Activated CD8-positive, alpha-beta memory T cell treated with anti-CD3 and anti-CD28 coated beads, Interleukin-2, amount 50 U/mL, for 4 hours (primary cell): ENCODE data around the gene MYZAP.

Source experiments
- DNase-seq: peaks from one replicate; pipeline ENCODE4 v3.0.0-alpha.2; 2020

Gene MYZAP

DNA sequence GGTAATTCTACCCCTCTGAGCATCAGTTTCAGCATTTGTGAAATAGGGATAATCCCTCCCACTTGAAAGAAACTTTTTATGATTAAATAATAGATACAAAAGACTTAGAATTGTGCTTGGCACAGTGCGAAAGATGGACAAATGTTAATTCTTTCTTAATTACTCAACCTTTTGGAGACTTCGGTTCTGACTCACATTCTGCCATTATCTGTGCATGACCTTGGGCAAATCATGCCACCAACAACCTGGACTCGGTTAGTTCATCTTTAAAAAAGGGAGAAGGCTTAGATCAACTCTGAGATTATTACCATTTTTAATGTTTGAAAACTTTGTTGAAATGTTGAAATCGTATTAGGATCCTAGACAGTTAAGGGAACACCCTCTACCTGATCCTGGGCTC, 74.2 kb downstream of the MYZAP start:
- no peak for DNase-seq

DNA sequence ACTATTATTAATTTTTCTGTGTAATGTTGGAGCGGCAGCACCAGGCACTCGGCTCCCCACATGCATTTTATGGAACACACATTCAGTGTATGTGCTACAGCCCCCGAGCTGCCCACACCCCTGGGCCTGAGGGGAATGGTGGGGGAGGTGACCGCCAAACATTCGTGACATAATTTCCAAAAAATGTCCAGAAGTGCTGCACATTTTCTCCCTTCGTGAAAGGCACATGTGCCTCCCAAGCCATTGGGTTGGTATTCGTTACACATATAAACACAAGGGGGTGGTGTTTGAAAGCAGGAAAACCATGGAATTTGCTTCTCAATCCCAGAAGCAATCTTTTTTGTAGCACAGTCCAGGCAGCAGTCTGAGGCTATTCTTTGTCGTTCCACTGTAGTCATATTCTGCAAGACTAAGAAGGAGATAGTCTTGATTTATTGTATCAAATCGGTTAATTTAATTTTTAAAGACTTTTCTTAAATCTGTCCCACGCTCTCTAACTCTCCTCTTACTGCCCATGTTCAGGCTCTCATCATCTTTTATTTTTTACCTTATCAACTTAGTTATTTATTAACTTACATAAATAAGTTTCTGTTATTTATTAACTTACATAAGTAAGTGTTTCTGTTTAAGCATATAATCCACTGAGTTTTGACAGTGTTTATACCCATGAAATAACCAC, 75.6 kb downstream of the MYZAP start:
- DNase-seq, result no peak

DNA sequence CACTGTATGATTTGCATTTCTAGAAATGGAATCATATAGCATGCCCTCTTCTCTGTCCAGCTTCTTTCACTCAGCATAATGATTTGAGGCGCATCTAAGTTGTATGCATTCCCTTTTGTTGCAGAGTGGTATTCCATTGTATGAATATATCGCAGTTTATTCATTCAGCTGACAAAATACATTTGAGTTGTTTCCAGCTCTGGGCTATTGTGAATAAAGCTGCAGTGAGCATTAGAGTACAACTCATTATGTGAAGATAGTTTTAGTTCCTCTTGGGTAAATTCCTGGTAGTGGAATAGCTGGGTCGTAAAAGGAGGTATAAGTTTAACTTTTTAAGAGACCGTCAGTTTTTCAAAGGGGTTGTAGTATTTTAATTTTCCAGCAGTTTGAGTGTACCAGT, 76.3 kb downstream of the MYZAP start:
- no peak for DNase-seq

DNA sequence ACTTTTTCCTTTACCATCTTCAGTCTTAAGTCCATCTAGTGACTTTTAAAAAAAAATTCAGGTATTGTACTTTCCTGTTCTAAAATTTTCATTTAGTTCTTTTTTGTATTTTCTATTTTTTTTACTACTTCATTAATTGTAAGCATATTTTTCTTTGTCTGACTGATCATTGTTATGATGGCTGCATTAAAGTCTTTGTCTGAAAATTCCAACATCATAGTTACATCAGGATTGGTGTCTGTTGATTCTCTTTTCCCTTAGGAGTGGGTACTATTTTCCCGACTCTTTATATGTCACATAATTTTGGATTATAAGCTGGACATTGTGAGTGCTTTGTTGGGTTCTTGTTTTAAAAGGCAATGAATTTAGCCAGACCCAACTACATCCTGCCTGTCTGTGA, 79.9 kb downstream of the MYZAP start:
- no peak for DNase-seq

DNA sequence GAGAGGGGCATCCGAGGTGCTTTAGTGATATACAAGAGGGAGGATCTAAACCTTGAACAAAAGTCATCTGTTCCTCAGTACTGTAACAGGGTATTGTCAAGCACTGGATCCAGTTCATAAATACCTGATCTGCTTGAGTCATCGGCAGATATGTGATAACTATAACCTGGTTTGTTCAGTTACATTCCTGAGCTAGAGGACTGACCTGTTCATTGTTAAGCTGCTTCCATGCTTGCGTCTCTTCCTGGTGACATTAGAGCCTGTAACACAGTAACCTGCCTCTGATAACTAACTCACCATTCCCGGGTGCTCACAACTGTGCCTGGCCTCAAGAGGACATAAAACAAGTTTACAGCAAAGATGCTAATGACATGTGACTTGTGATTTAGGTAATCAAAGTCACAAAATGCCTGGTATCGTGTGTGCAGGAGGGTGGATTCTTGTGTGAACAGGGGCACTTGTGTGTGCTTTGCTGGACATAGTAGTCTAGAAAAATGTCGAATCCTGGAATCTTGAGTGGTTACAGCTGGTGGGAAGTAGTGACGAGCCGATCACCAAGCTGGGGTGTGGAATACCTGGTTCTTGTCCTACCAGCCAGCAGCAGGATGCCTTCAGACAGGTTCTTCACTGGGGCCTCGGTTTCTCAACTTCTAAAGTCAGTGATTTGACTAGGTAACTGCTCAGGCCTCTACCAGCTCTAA, 83.9 kb downstream of the MYZAP start:
- no peak for DNase-seq

DNA sequence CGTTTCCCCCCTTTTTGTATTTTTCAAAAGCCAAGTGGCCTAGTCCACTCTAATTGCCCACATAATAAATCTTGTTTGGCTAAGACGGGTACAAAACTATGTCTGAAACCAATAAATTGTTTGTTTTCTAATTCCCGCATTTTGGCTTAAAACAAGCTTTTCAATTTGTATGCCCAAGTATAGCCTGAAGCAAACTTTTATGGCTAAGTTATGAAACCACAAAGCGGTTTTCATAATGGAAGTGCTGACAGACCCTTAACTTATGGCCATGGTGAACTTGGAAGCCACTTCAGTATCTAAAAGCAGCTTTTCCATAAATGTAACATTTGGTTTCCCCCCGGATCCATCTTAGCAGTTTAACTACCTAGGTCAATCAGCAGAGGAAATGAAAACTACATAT, 84.9 kb downstream of the MYZAP start:
- DNase-seq, result no peak

DNA sequence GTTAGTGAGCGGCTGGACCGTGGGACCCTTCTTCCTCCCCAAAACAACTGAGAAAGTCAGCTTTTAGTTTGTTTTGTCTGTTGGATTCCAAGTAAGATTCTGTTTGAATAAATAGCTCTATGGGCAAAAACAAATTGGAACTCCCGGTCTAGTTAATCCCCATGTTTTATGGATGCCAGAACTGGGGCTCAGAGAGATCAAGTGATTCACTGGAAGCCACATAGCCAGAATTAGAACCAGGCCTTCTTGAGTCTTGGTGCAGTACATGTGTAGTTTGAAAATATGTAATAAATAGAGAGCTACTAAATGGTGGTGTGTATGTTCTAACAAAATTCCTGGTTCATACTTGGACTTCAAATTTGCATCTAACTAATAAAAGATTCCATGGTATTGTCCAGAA, 85.5 kb downstream of the MYZAP start:
- no peak for DNase-seq

DNA sequence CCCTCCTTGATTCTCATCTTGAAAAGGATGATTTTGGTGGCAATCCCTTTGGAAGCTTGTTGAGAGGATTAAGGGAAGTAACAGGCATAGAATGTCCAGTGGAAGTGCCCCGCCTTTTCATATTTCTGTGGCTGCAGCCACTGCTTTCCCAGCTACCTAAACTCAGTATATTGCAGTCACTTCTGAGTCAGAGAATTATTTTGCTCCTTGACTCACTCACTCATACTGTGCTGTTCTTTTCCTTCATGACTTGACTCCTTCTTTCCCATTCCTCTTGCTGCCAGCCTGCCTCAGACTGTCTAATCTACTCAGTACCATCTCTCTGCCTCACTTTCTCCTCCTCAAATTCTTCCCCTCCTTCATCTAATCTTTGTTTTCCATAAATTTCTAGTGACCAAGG, 88.3 kb downstream of the MYZAP start:
- no peak for DNase-seq

DNA sequence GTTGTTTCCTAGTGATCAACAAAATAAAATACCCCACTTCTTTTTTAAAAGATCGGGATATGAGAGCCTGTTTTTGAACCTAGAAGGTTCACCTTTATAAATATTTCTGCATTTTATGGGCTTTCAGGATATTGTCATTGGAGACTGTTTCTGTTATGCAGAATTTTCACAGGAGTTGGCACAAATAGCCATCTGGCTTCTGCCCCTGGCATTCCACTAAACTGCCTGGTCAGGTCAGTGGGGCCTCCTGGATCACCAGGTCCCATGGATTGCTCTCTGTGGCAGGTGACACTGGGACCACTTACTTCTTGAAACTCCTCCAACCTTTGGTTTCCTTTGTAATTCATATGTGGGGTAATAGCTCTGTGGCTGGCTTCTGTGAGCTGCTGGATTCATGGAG, 89.3 kb downstream of the MYZAP start:
- DNase-seq, result no peak

DNA sequence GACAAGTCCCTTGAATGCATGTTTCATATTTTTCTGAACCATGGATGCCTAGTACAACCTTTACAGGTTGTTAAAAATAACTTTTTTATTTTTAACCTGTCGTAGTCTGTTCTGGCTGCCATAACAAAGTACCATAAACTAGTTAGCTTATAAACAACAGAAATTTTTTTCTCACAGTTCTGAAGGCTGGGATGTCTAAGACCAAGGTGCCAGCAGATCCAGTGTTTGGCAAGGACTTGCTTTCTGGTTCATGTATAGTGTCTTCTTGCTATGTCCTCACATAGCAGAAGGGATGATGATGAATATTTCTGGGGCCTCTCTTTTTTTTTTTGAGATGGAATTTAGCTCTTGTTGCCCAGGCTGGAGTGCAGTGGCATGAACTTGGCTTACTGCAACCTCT, 91.8 kb downstream of the MYZAP start:
- DNase-seq, result no peak

DNA sequence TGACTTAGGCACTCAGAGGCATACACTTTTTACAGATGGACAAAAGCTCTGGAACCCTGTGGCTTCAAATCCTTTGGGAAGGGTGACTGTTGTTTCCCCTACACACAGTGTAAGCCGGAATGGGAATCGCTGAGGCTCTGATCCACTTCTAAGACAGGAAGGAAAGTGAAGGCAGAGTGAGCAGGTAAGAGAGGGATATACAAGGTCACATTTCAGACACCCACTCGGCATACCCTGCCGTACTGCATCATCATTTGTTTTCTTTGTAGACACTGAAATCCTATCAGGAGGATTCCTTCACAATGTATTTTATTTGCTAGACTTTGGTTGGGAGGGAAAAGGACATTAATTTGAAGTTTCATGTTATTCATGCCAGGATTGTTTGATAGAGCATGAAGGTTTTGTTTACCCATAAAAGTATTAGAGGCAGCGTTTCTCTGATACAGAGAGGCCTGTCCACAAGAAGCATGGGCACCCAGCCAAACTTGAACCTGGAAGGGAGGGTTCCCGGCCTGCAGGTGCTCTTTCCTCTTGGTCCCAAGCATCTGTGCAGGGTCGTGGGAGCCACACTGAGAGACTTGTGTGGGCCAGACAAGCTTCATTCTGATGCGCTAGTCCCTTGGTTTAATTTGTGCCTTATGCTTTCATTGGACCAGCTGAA, 92.9 kb downstream of the MYZAP start:
- no peak for DNase-seq

DNA sequence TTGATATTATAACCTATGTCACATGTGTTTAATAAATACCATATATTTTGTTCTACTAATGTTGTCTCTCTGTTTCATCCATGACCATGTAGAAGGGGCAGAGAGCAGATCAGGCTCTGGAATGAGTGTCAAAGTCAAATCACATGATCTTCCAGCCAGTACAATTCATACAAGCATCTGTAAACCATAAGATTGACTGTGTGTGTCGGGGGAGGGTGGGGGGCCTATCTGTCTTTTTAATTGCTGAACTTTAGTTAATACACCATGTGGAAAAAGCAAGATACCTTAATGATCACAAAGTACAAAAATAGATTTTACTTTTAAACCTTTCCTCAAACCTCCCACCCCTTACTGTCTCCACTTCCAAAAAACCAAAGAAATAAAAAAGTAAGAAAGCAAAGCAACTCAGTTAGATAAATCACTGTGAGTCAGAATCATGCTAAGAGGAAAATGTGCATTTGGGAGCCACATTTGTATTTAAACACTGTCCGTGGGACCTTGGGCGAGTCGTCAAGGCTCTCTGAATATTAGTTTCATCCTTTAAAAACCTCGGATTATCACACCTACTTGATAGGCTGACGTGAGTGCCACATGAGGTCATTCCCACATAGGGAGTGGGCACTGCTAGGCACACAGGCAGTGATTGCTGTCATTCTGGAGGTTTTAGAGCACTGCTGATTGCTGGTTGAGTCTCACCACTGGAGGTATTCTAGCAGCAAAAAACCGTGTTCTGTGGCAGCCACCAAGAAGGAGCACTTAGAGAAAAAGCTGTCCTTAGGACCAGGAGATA, 93.8 kb downstream of the MYZAP start:
- DNase-seq, result no peak

DNA sequence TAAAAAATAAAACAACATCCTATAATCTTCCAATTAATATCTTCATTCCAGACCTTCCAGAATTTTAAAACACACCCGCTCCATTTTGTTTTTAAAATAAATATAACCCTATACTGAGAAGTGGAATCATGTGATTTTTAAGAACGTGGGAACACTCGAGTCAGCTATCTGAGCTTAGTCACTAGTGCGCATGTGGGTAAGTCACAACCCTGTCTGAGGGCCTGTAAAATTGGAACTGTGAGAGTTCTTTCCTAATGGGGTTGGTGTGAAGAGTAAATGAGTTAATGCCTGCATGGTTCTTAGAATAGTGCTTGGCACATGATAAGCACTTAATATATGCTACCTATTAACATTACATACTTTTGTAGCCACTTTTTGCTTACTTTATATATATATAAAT, 95.0 kb downstream of the MYZAP start:
- no peak for DNase-seq

DNA sequence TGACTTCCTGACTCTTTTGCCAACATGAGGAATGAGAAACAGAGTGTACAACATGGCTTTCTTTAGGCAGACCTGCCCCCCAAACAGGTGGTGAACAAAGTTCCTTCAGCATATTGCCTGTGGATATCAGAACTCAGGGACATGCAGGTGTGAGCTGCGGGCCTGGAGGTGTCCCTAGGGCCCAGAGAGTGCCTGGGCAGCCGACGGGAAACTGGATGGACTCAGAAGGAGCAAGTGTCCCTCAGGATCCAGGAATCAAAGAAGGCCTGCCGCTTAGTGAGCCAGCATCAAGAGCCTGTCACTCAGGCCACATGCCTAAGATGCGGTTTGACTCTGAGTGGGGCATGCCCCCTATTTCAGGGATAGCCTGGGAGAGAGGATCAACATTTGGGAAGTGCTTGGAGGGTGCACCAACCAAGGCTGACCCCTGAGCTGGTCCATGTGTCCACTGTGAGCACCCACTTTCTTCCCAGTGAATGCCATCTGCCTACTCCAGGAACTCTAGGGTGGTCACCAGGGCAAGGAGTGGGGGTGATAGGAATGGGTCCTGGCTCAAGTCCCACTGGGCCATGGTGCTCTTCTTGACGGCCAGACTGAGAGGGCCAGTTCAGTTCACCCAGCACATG, 98.8 kb downstream of the MYZAP start:
- no peak for DNase-seq

DNA sequence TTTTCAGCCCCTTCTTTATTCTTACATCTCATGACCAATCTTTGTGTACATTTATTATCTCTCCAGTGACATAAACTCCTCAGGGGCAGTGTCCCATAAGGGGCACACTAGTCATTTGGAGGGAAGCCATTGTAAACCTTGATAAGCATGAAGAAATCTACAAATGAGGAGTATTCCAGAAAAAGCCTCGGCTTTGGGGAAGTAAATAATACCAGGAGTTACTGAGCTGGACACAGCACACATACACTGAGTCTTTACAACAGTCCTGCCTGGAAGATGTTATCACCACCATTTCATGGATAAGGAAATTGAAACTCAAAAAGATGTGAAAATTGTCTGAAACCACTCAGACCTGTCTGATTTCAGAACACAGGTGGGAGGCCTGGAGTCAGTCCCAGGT, 99.4 kb downstream of the MYZAP start:
- no peak for DNase-seq

DNA sequence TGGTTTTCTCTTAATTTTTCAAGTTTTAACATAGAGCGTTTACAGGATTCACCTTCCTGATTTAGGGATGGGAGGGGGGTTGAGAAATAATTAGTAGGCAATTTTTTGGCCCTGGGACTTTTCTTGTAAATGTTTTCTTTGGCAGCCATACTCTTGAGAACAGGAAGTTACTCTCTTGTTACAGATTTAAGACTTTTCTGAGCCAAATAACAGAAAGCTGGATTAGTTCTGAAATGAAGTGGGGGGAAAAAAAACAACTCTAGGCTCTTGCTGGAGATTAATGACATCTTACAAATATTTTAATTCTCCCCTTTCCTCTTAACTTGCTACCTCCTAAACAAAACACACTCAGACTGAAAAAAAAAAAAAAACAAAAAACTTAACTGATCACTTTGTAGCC, 101.0 kb downstream of the MYZAP start:
- no peak for DNase-seq

DNA sequence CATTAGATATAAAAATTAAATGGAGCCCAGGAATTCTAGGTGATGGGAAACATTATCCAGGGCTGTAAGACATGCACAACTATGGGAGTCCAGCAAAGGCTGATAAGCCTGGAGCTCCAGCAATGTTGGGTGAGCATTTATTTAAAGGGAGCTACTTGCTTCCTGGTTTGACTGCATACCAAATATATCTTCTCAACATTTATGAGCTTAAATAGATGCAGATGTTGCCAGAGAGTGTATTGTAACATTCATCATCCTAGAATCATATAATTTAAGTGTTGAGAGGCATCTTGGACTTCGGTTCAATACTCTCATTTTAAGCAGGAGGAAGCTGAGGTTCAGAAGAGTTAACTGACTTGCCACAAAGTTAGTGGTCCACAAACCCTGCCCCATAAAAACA, 102.6 kb downstream of the MYZAP start:
- DNase-seq, result no peak

DNA sequence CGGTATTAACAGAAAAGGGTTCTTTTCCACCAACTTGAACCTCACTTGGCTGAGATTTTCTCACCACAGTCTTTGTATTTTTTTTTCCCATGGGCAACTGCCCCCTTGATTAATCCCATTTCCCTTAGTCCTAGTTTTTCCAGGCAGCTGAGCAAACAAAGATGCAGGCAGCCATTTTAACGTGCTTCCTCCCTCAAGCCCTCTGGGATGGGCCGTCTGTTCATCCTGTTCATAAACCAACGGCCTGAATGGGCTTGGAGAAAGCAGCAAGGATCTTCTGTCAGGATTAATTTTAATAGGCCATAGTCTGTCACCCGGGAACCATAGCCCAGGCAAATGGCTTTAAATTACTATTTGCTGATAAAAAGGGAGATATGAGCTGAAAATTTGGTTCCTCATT, 104.4 kb downstream of the MYZAP start:
- DNase-seq, result no peak

DNA sequence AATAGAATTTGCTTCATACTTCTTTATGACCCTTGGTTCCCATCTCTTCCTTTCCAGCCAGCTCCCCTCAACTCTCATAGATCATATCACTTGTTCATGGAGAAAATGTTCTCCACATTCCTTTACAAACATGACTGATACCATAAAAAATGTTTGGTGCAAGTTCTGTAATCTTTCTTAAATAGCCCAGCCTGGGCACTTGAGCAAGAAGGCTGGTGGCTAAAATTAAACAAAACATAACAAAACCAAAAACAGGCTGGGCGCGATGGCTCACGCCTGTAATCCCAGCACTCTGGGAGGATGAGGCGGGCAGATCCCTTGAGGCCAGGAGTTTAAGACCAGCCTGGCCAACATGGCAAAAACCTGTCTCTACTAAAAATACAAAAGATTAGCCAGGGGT, 105.9 kb downstream of the MYZAP start:
- DNase-seq, result no peak

DNA sequence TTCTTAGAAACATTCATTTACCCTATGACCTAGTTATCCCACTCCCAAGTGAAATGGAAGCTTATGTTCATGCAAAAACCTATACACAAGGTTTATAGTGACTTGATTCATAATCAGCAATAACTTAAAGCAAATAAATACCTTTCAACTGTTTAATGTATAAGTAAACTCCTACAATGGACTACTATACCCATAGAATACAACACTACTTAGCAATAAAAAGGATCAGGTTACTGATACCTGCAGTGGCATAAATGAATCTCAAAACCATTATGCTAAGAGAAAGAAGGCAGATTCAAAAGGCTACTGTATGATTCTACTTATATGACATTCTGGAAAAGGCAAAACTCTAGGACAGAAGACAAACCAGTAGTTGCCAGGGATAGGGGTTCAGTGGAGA, 106.5 kb downstream of the MYZAP start:
- no peak for DNase-seq

DNA sequence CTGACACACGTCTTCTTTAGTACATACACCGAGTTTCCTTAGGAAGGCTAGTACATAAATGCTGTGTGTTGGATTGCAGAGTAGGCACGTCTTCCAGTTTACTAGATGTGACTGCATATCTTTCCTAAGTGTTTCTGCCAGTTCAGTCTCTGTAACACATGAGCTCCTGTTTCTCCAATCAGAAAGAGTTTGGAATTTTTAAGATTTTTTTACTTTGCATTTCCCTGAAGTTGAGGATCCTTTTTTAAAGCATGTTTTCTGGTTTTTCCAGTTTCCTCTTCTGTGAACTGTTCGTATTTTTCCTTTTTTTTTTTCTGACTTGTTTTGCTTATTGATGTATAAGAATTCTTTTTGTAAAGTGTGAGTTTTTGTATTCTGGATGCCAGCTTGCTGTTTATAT, 107.3 kb downstream of the MYZAP start:
- DNase-seq, result no peak

DNA sequence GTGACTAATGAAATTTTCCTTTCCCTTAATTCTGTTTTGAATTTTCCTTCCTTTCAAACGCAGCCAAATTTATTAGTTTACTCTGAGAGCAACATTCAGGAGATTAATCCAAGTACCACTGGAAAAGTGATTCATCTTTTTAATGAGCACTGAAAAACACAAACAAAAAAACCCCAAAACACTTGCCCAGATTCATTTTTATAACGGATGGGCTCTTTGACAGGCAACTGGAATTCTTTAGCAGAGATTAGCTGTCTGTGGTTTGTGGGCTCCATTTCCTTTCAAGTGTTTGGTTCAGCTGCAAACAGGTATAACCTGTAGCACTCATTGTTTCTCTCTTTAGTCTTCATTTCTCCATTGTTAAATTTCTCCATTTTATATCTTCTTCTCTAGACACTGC, 111.7 kb downstream of the MYZAP start:
- no peak for DNase-seq

DNA sequence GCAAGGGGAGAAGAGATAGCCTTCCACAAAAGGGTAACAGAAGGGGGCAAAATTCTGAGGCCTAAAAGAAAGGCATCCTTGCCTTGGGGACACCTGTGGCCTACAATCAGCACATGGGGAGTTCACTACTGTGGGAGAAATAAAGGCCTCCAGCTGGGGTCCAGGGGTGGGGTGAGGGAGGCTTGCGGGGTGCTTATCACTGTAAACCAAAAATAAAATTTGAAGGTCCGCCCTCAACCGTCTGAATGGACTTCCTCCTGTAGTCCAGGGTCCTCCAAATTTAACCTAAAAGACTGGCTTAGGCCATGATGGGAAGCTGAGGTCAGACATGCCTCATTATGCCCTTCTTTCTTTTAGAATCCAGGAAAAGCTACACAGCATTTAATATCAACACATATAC, 112.7 kb downstream of the MYZAP start:
- DNase-seq, result no peak
